Pancreas (tissue), 10 donors: ENCODE data around the gene TPPP3. TPM values are rescaled to one million over a fixed set of nuclear protein-coding genes. Genes with fewer than 3 reads are reported as not detected.

Experiments used
- ATAC-seq, 4 donors: fragments of 200-7000 bp; cut with Tn5 transposase; one replicate each; pipeline versions ENCODE4 v1.8.0 to v1.9.1; 2020; ENCODE audit warnings: mild to moderate bottlenecking in 4 of 4, moderate library complexity in 4 of 4
- DNase-seq, 6 donors: peaks; one replicate each; pipeline ENCODE4 v3.0.0-alpha.2; 2020
- FAIRE-seq: peaks from 2 replicates; lab custom pipeline; 2012; peaks lifted over from hg19 to GRCh38; lab: Jason Lieb, UNC
- H3K27ac ChIP-seq, 4 donors: fragments of 200-600 bp; sonication (generic); 1 replicate in 3 of 4; 2 replicates in 1 of 4; pipeline versions ENCODE4 v1.5.0 to v1.8.0; 2020
- H3K27me3 ChIP-seq, 4 donors: fragments of 200-600 bp; one replicate each; pipeline ENCODE4 v1.8.0; 2021
- H3K36me3 ChIP-seq, 3 donors: fragments of 200-600 bp; sonication (generic) in 1 of 3; one replicate each; pipeline versions ENCODE4 v1.5.0 to v1.8.0; 2020 to 2021
- H3K4me1 ChIP-seq, 3 donors: fragments of 200-600 bp; one replicate each; pipeline ENCODE4 v1.8.0; 2021
- H3K4me3 ChIP-seq, 4 donors: fragments of 200-600 bp; sonication (generic) in 2 of 4; one replicate each; pipeline versions ENCODE4 v1.5.0 to v1.8.0; 2020 to 2021
- H3K9me3 ChIP-seq, 4 donors: fragments of 200-600 bp; one replicate each; pipeline ENCODE4 v1.8.0; 2021
- WGBS, 2 donors: extraction: QIAGEN DNeasy Blood & Tissue Kit; methylation state at CpG; one replicate each; pipeline ENCODE4 v1.1.7; 2013; 5-methylcytosine and 5-hydroxymethylcytosine counted together
- intact Hi-C, 3 donors: fragments of 100-400 bp; cut with DNase I; formaldehyde crosslinking; loops; one replicate each; pipeline versions ENCODE4 v1.11.1 to v1.14.2; 2022
- polyA plus RNA-seq, 2 donors: library from polyadenylated mRNA; stranded (reverse); fragments of 200-250 nt; gene quantifications; one replicate each; pipeline ENCODE4 v1.2.3, GENCODE V29; 2013
- total RNA-seq, 6 donors: library from RNA; stranded (reverse); fragmentation: NEBNext Ultra II Directional in 4 of 6; extraction: Animal tissue kit (Norgen Biotek cat#: 25700) in 4 of 6; gene quantifications; one replicate each; pipeline versions ENCODE4 v1.2.1 to v1.2.4, GENCODE V29; 2021 to 2023
- TF ChIP-seq, protein P1 (sequence below), 4 donors: fragments of 200-600 bp; sonication (generic) in 3 of 4; IDR thresholded peaks; one replicate each; pipeline versions ENCODE4 v1.5.0 to v1.8.0; 2021; ENCODE audit warnings: antibody characterized with exemption in 4 of 4
- donor health status: healthy with polysubstance abuse.
- donor health status: DM: no; HTN: no; CAD: no; lungs with moderate emphysema.
- donor health status: DM: no; HTN: no; CAD: no.
- donor health status: control.
- donor health status: control.
- donor health status: Bipolar disorder and iron deficiency.
- donor health status: DM: yes; HTN: yes; CAD: no.
- donor health status: DM: no; HTN: no; CAD: no.
- donor health status: DM: no; HTN: no; CAD: no.
- donor health status: DM: yes; HTN: yes; CAD: no.

TPPP3 gene
- total and polyA plus RNA-seq, 8 donors: 4.5 to 76.2 (median 10.6) TPM

DNA sequence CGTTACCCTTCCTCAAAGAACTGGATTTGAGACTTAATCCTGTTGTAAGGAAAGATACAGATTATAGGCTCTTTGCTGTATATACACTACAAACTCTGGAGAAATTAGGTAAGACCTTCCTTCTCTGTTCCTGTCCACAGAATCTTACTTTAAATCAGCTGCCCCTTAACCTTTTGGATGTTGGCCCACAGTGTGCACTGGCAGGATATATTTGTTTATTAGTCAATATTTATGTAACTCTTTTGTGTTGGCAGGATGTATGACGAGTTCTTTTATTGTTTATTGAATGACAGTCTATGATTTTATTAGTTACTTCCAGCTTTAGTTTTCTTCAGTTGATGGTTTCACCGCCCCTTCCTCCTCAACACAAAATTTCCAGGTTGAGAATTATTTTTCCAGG is 47.0 kb downstream of the TPPP3 start:
- Histone ChIP-seq H3K4me1 (no peaks in the 10 kb centered on the region), H3K4me3 (no peak overlapping the region), H3K27ac (no peak overlapping the region), H3K36me3 (no peaks in the 10 kb centered on the region), H3K9me3 (no peaks in the 10 kb centered on the region), H3K27me3 (no peaks in the 10 kb centered on the region)
- intact Hi-C loops: no loop called here
- ATAC-seq (no peak), FAIRE-seq (no peak), DNase-seq (no peak)
- 64 to 73% methylated on average over 3 of the region's 3 CpGs for WGBS, 2 donors
- TF ChIP-seq, protein P1, sequence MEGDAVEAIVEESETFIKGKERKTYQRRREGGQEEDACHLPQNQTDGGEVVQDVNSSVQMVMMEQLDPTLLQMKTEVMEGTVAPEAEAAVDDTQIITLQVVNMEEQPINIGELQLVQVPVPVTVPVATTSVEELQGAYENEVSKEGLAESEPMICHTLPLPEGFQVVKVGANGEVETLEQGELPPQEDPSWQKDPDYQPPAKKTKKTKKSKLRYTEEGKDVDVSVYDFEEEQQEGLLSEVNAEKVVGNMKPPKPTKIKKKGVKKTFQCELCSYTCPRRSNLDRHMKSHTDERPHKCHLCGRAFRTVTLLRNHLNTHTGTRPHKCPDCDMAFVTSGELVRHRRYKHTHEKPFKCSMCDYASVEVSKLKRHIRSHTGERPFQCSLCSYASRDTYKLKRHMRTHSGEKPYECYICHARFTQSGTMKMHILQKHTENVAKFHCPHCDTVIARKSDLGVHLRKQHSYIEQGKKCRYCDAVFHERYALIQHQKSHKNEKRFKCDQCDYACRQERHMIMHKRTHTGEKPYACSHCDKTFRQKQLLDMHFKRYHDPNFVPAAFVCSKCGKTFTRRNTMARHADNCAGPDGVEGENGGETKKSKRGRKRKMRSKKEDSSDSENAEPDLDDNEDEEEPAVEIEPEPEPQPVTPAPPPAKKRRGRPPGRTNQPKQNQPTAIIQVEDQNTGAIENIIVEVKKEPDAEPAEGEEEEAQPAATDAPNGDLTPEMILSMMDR (IDR thresholded peaks at IDR 0.05): no peak

DNA sequence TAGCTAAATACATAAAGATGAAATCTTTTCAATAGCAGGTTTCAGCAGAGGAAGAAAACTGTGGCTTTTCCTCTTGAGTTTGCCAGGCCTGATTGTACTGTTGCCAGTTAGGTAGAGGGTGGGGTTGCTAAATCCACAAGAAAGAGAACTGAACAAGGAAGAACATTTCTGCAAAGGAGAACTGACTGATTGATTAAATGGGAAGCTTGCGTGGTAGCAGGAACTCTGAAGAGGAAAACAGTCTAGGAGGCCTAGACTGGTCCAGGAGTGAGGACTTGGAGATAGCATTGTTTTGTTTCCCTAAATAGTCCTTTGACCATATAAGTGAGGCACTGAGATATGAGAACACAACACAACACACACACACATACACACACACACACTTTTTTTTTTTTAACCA is 47.9 kb downstream of the TPPP3 start:
- no peak for FAIRE-seq
- Histone ChIP-seq H3K27me3 (no peaks in the 10 kb centered on the region), H3K4me3 (no peak overlapping the region), H3K36me3 (no peaks in the 10 kb centered on the region), H3K9me3 (no peaks in the 10 kb centered on the region), H3K27ac (peak overlapping the region in 1 of 4 donors; percentile 41), H3K4me1 (no peaks in the 10 kb centered on the region)
- intact Hi-C loops: no loop called here
- TF ChIP-seq, protein P1 (IDR thresholded peaks at IDR 0.05): no peak
- peak; percentile 43 to 64 (median 60) for ATAC-seq
- 53 to 63% methylated on average over 1 of the region's 1 CpG for WGBS, 2 donors
- no peak for DNase-seq

DNA sequence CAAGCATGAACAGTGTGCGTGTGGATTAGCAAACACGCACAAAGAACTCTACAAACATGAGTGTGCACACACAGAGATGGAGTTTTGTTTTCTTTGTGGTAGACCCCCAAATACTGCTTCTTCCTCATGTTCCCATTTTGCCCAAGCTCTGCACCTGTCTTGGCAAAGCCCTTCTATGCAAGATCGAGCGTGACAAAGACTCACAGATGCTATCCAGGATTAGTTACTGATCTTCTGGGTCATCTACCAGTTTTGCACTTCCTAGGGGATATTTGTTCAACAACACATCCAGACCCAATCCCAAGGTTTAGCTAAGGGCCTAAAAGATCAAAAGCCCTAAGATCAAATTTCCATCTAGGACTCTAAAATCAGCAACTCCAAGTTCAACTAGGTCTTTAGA is 50.7 kb downstream of the TPPP3 start:
- intact Hi-C loops: no loop called here
- FAIRE-seq (no peak), ATAC-seq (no peak)

DNA sequence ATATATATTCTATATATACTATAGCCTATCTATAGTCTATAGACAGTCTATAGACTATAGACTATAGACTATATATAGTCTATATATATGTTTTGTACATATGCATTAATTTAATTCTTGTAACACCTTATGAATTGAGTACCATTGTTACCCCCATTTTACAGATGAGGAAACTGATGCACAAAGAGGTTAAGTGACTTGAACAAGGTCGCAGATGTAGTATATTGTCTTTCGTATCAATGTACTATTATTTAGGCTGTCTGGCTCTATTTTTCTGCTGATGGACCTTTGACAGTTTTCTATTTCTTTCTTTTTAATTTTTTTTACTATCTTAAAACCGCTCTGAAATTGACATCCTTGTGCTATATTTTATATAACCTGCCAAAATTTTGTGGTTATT is 52.0 kb downstream of the TPPP3 start:
- H3K27ac ChIP-seq: no peak overlapping the region
- ATAC-seq (no peak), FAIRE-seq (no peak), DNase-seq (no peak)
- H3K4me3 ChIP-seq: no peak overlapping the region
- TF ChIP-seq, protein P1 (IDR thresholded peaks at IDR 0.05): no peak
- intact Hi-C loops: no loop called here
- H3K36me3 ChIP-seq: no peaks in the 10 kb centered on the region
- 93 to 94% methylated on average over 3 of the region's 3 CpGs for WGBS, 2 donors
- no peaks in the 10 kb centered on the region for H3K4me1 ChIP-seq
- no peaks in the 10 kb centered on the region for H3K27me3 ChIP-seq
- H3K9me3 ChIP-seq: no peaks in the 10 kb centered on the region

More for the DNA sequence above, 50.7 kb downstream of the TPPP3 start:
- Histone ChIP-seq H3K36me3 (no peaks in the 10 kb centered on the region), H3K9me3 (no peaks in the 10 kb centered on the region), H3K27ac (no peak overlapping the region), H3K4me1 (no peaks in the 10 kb centered on the region), H3K27me3 (no peaks in the 10 kb centered on the region), H3K4me3 (no peak overlapping the region)
- WGBS, 2 donors: 89 to 99% methylated on average over 4 of the region's 4 CpGs
- DNase-seq: no peak
- TF ChIP-seq, protein P1 (IDR thresholded peaks at IDR 0.05): no peak

Other genes starting within 250 kb of the TPPP3 start
- gene B3GNT9, start 242.5 kb downstream of the TPPP3 start, total RNA-seq: 1 to 10 TPM; 1.8 to 5.1 (median 3.5) TPM
- 1 to 10 TPM; 3.0 to 9.3 TPM for gene B3GNT9, start 242.5 kb downstream of the TPPP3 start, polyA plus RNA-seq
- gene TRADD, start 233.6 kb downstream of the TPPP3 start, total RNA-seq: 10 to 100 TPM in 4 of 6 donors, 1 to 10 TPM in 2; 9.4 to 17.4 (median 11.5) TPM
- gene TRADD, start 233.6 kb downstream of the TPPP3 start, polyA plus RNA-seq: 10 to 100 TPM; 21.3 to 33.3 TPM
- 10 to 100 TPM; 12.9 to 31.7 (median 24.2) TPM for gene FBXL8, start 233.5 kb downstream of the TPPP3 start, total RNA-seq
- gene FBXL8, start 233.5 kb downstream of the TPPP3 start, polyA plus RNA-seq: 10 to 100 TPM; 41.6 to 86.2 TPM
- gene HSF4, start 228.8 kb downstream of the TPPP3 start, total RNA-seq: 10 to 100 TPM; 34.9 to 70.0 (median 49.1) TPM
- gene HSF4, start 228.8 kb downstream of the TPPP3 start, polyA plus RNA-seq: 100 to 1,000 TPM; 310 to 330 TPM
- gene NOL3, start 223.0 kb downstream of the TPPP3 start, total RNA-seq: 10 to 100 TPM; 15.2 to 31.2 (median 19.8) TPM
- gene NOL3, start 223.0 kb downstream of the TPPP3 start, polyA plus RNA-seq: 100 to 1,000 TPM in 1 of 2 donors, 10 to 100 TPM in 1; 84.5 to 119 TPM
- 10 to 100 TPM in 3 of 6 donors, 1 to 10 TPM in 3; 4.8 to 22.3 (median 10.4) TPM for gene MATCAP1, start 209.5 kb downstream of the TPPP3 start, total RNA-seq
- 10 to 100 TPM; 51.2 to 55.6 TPM for gene MATCAP1, start 209.5 kb downstream of the TPPP3 start, polyA plus RNA-seq
- 1 to 10 TPM in 3 of 6 donors, under 1 TPM in 3; 0.67 to 2.3 (median 1.2) TPM for gene EXOC3L1, start 203.4 kb downstream of the TPPP3 start, total RNA-seq
- 1 to 10 TPM; 5.2 to 6.2 TPM for gene EXOC3L1, start 203.4 kb downstream of the TPPP3 start, polyA plus RNA-seq
- gene E2F4, start 201.3 kb downstream of the TPPP3 start, total RNA-seq: 10 to 100 TPM; 14.8 to 27.7 (median 19.3) TPM
- 10 to 100 TPM; 54.9 to 61.3 TPM for gene E2F4, start 201.3 kb downstream of the TPPP3 start, polyA plus RNA-seq
- gene ELMO3, start 194.4 kb downstream of the TPPP3 start, total RNA-seq: 10 to 100 TPM; 14.6 to 23.7 (median 23.0) TPM
- 10 to 100 TPM; 41.0 to 52.4 TPM for gene ELMO3, start 194.4 kb downstream of the TPPP3 start, polyA plus RNA-seq
- 10 to 100 TPM; 19.2 to 31.2 (median 26.0) TPM for gene TMEM208, start 166.4 kb downstream of the TPPP3 start, total RNA-seq
- gene TMEM208, start 166.4 kb downstream of the TPPP3 start, polyA plus RNA-seq: 10 to 100 TPM; 83.4 to 96.6 TPM
- 10 to 100 TPM in 2 of 6 donors, 1 to 10 TPM in 4; 7.8 to 20.8 (median 8.8) TPM for gene FHOD1, start 146.0 kb downstream of the TPPP3 start, total RNA-seq
- gene FHOD1, start 146.0 kb downstream of the TPPP3 start, polyA plus RNA-seq: 10 to 100 TPM; 34.0 to 41.2 TPM
- under 1 TPM; 0.22 to 0.69 (median 0.48) TPM for gene SLC9A5, start 144.5 kb downstream of the TPPP3 start, total RNA-seq
- 1 to 10 TPM; 1.3 to 1.5 TPM for gene SLC9A5, start 144.5 kb downstream of the TPPP3 start, polyA plus RNA-seq
- gene PLEKHG4, start 114.0 kb downstream of the TPPP3 start, total RNA-seq: 1 to 10 TPM; 3.5 to 8.1 (median 5.2) TPM
- 10 to 100 TPM; 17.2 to 28.5 TPM for gene PLEKHG4, start 114.0 kb downstream of the TPPP3 start, polyA plus RNA-seq
- under 1 TPM in 4 of 6 donors, not detected in 2; 0.09 to 0.56 (median 0.36) TPM for gene KCTD19, start 66.8 kb downstream of the TPPP3 start, total RNA-seq
- under 1 TPM; 0.42 to 0.70 TPM for gene KCTD19, start 66.8 kb downstream of the TPPP3 start, polyA plus RNA-seq
- 1 to 10 TPM; 1.3 to 2.7 (median 2.1) TPM for gene LRRC36, start 66.7 kb downstream of the TPPP3 start, total RNA-seq
- gene LRRC36, start 66.7 kb downstream of the TPPP3 start, polyA plus RNA-seq: 10 to 100 TPM in 1 of 2 donors, 1 to 10 TPM in 1; 4.2 to 16.4 TPM
- 10 to 100 TPM in 2 of 6 donors, 1 to 10 TPM in 4; 8.1 to 11.3 (median 9.7) TPM for gene ZDHHC1, start 23.0 kb upstream of the TPPP3 start, total RNA-seq
- gene ZDHHC1, start 23.0 kb upstream of the TPPP3 start, polyA plus RNA-seq: 10 to 100 TPM; 11.2 to 15.2 TPM
- 1 to 10 TPM; 1.4 to 6.8 (median 5.0) TPM for gene HSD11B2, start 37.6 kb upstream of the TPPP3 start, total RNA-seq
- 10 to 100 TPM in 1 of 2 donors, 1 to 10 TPM in 1; 7.7 to 11.3 TPM for gene HSD11B2, start 37.6 kb upstream of the TPPP3 start, polyA plus RNA-seq
- 10 to 100 TPM; 22.8 to 47.7 (median 32.3) TPM for gene ATP6V0D1, start 87.7 kb upstream of the TPPP3 start, total RNA-seq
- gene ATP6V0D1, start 87.7 kb upstream of the TPPP3 start, polyA plus RNA-seq: 10 to 100 TPM; 17.4 to 54.0 TPM
- not detected for gene AGRP, start 90.0 kb upstream of the TPPP3 start, total RNA-seq
- under 1 TPM in 1 of 2 donors, not detected in 1; 0.23 TPM for gene AGRP, start 90.0 kb upstream of the TPPP3 start, polyA plus RNA-seq
- 10 to 100 TPM; 31.8 to 53.8 (median 34.0) TPM for gene RIPOR1, start 135.3 kb upstream of the TPPP3 start, total RNA-seq
- 10 to 100 TPM; 43.3 to 49.1 TPM for gene RIPOR1, start 135.3 kb upstream of the TPPP3 start, polyA plus RNA-seq
- 10 to 100 TPM; 15.6 to 25.2 (median 17.0) TPM for gene CTCF, start 169.0 kb upstream of the TPPP3 start, total RNA-seq
- 10 to 100 TPM; 13.3 to 18.9 TPM for gene CTCF, start 169.0 kb upstream of the TPPP3 start, polyA plus RNA-seq